Esophagus muscularis mucosa (tissue), 4 donors: ENCODE measurements around the gene CXCR4.

Experiments used
- EP300 ChIP-seq: sonication (generic); formaldehyde crosslinking; IDR thresholded peaks from one replicate; pipeline ENCODE4 v1.6.1; 2017; ENCODE audit warnings: antibody characterized with exemption
- POLR2A ChIP-seq: fragments of 450-650 bp; IDR thresholded peaks from one replicate; pipeline ENCODE4 v1.6.1; 2017; ENCODE audit warnings: antibody characterized with exemption, moderate library complexity, mild to moderate bottlenecking, low read depth
- POLR2AphosphoS5 ChIP-seq, 2 donors: sonication (generic); formaldehyde crosslinking; IDR thresholded peaks; one replicate each; pipeline ENCODE4 v1.6.1; 2017; ENCODE audit warnings: antibody characterized with exemption in 2 of 2
- TF ChIP-seq, protein P1 (sequence below), 3 experiments: fragments of 200-600 bp in 2 of 3; fragments of 450-650 bp in 1 of 3; sonication (generic) in 2 of 3; IDR thresholded peaks; one replicate each; pipeline ENCODE4 v1.5.1; 2017 to 2019; ENCODE audit warnings: antibody characterized with exemption in 3 of 3, mild to moderate bottlenecking in 2 of 3, moderate library complexity in 1 of 3

DNA sequence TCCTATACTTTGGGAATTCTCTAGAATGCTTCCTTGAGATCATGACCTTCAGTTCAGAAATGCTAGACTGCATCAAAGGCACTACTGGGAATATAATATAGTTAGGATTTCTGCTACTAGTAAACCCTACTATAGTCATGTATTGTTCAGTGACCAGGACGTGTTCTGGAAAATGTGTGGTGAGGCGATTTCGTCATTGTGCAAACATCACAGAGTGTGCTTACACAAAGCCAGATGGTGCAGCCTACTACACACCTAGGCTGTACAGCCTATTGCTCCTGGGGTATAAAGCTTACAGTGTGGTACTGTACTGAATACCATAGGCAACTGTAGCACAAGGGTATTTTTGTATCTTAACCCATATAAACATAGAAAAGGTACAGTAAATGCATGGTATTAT, 13.0 kb downstream of the CXCR4 start:
- TF ChIP-seq POLR2AphosphoS5 (IDR thresholded peaks at IDR 0.05) (no peak), POLR2A (no peak), EP300 (no peak)
- TF ChIP-seq, protein P1, sequence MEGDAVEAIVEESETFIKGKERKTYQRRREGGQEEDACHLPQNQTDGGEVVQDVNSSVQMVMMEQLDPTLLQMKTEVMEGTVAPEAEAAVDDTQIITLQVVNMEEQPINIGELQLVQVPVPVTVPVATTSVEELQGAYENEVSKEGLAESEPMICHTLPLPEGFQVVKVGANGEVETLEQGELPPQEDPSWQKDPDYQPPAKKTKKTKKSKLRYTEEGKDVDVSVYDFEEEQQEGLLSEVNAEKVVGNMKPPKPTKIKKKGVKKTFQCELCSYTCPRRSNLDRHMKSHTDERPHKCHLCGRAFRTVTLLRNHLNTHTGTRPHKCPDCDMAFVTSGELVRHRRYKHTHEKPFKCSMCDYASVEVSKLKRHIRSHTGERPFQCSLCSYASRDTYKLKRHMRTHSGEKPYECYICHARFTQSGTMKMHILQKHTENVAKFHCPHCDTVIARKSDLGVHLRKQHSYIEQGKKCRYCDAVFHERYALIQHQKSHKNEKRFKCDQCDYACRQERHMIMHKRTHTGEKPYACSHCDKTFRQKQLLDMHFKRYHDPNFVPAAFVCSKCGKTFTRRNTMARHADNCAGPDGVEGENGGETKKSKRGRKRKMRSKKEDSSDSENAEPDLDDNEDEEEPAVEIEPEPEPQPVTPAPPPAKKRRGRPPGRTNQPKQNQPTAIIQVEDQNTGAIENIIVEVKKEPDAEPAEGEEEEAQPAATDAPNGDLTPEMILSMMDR (IDR thresholded peaks at IDR 0.05), result no peak
